AG08395 (cell line): ENCODE results near the gene MYL6B.
A peak's percentile ranks its signal among the peaks of the same experiment; 100 is the strongest.
"Not testable (repeated sequence)": the region's sequence is repeated elsewhere in the genome, so short reads cannot be mapped to it uniquely, and the experiment has no call there.

ENCODE experiments used
- DNase-seq: peaks from one replicate; pipeline ENCODE4 v3.0.0; 2012; ENCODE audit warnings: mixed read lengths, low spot score

The MYL6B gene

DNA sequence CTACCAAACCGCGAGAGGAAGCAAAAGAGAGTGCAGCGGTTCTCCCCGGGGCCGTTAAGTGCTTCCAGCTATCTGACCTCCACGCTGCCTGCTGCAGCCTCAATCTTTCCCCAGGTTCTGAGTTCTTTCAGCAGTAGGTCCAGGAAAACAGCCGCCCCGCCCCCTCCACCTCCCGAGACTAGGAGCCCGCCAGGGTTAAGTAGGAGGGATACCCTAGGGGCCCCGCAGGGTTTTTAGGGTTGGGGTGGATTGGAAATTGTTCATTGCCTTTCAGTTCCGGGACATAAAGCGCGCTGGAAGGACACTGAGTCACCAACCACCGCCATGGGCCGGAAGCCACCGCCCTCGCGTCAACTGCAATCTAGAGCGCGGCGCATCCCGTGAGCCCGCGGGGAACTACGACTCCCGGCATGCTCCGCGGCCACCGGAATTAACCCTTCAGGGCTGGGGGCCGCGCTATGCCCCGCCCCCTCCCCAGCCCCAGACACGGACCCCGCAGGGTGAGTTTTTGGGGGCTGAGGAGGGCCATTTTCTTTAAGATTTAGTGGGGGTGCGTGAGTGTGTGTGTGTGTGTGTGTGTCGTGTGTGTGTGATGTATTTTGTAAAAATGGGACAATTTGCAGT lies at the start of gene MYL6B:
TSS of gene MYL6B (plus strand) at position 456 of the 624 bp plus-strand sequence. CDS start 1,332 bp downstream, outside the sequence.
- DNase-seq: peak; percentile 95

DNA sequence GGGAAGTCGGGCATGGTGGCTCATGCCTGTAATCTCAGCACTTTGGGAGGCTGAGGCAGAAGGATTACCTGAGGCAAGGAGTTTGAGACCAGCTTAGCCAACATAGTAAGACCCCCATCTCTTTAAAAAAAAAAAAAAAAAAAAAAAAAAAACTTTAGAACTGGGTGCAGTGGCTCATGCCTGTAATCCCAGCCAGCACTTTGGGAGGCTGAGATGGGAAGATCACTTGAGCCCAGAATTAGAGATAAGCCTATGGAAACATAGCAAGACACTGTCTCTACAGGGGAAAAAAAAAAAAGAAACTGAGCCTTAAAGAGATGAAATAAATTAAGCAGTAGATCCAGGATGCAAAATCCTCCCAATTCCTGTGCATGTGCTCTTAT lies 49.7 kb upstream of the MYL6B start:
- no peak for DNase-seq

DNA sequence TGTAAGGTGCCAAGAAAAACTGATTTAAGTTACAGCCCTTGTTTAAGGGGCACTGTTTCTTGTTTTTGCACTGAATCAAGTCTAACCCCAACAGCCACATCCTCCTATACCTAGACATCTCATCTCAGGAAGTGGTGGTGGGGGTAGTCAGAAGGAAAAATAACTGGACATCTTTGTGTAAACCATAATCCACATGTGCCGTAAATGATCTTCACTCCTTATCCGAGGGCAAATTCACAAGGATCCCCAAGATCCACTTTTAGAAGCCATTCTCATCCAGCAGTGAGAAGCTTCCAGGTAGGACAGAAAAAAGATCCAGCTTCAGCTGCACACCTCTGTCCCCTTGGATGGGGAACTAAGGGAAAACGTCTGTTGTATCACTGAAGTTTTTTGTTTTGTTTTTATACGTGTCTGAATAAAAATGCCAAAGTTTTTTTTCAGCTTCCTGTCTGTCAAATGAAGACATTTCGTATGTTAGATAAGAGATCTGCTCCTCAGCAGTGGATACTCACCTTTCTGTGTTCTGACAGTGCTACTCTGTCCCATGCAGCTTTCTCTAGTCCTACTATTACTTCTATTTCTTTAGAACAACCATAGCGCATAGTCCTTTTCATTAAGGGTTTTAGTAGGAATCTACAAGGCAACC lies 49.2 kb upstream of the MYL6B start:
- DNase-seq: no peak

DNA sequence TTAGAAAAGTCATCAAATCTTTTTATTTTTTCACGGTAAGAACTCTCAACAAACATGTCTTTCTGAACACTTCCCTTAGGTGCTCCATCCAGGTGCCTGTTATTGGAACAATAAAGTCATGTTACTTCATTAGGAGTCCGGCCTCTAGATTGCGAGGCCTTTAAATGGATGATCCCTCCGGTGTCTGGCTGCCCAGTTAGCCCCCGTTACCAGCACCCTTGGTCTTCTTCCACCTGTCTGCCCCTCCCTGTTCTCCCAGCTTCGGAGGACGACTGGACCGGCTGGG lies 48.6 kb upstream of the MYL6B start:
- no peak for DNase-seq

DNA sequence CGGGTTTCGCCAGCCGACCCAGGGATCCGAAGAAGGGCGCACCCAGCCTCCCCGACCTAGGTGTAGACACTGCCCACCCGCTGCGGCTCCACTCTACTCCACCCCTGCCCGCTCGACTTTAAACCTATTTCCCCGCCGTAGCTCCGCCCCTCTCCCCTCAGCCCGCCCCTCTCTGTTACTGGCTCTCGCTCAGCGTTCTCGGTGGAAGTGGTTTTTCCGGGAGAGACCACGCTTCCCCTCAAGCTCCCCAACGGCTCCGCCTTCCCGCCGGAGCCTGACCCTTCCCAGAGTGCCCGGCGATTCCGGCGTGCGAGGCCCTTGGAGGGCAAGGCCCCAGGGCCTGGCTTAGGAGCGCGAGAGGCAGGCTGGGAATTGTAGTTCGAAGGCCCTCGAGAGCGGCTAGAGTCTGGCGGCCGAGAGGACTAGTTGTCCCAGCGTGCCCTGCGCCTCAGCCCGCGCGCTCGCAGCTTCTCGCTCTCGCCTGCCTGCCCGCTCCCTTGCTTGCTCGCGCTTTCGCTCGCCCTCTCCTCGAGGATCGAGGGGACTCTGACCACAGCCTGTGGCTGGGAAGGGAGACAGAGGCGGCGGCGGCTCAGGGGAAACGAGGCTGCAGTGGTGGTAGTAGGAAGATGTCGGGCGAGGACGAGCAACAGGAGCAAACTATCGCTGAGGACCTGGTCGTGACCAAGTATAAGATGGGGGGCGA lies 48.1 kb upstream of the MYL6B start, which contains the start of gene PA2G4:
TSS of gene PA2G4 (plus strand) at position 451 of the 706 bp plus-strand sequence. CDS start at position 630, 179 bp downstream.
- DNase-seq: peak; percentile 98

DNA sequence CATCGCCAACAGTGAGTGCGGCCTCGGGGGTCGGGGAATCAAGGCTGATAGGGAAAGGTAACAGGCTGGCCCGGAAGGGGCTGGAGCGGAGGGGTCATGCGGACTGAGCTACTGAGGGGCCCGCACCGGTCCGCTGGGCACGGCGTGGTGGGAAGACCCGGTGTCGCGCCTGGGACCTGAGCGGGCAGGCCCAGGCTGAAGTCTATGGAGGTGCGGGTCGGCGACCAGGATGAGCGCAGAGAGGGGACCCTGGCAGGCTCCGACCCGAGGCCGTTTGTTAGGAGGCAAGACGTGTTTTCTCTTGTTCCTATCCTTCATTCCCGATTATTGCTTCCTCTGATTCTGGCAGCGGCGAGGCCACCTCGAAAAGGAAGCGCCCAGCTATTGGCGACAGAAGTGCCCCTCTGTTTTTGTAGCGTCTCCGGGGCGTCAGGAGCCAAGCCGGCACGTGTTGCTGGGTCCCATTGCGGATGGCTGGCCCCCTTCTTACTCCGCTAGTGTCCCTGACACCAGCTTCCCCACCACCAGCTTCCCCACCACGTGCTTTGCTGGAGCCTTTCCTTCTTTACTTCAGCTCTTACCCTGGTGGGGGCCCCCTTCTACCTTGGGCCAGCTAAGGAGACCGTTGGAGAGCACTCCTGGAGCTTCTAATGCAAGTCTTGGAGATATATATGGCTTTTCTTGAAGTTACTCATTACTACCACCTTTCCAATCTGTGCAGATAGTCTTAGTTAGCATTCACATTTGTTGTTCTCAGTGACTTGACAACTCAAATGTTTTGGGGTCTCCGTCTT lies 47.4 kb upstream of the MYL6B start:
- no peak for DNase-seq

DNA sequence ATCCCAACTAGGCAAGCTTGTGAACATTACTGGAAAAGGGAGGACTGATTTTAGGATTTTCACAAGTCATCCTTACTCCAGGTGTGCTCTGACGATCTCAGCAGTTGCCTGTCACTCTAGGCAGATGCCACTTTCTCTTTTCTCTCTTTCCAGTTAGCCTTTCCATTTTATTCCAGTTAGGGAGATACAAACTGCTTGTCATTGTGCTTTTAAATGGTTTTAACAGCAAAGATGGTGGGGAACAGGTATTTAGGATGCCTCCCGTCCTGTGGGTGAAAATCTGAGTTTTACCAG lies 46.8 kb upstream of the MYL6B start:
- DNase-seq: no peak

DNA sequence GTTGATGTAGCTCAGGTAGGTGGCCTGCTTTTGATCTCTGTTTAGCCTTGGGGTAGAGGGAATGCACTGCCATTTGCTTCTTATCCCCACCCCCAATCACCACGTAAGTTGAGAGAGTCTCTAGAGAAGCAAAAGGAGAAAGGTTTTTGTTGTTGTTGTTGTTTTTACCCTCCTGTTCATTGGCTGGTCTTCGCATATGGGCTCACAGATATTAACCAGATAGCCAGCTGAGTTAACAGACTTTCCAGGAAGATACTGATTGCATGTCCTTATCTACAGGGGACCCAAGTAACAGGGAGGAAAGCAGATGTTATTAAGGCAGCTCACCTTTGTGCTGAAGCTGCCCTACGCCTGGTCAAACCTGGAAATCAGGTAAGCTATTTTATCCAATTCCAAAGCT lies 45.1 kb upstream of the MYL6B start:
- no peak for DNase-seq

DNA sequence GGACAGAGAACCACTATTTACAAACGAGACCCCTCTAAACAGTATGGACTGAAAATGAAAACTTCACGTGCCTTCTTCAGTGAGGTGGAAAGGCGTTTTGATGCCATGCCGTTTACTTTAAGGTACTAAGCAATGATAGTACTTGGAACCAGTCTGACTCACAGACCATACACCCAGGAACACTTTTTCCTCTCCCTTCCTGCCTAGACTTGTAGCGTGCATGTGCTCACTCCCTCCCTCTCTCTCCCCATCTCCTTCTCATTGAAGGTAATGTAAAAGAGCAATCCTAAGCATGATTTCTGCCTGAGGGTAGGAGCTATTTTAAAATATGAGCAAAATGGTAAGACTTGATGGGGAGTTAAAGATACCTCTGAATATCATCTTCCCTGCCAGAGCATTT lies 41.8 kb upstream of the MYL6B start:
- DNase-seq: no peak

DNA sequence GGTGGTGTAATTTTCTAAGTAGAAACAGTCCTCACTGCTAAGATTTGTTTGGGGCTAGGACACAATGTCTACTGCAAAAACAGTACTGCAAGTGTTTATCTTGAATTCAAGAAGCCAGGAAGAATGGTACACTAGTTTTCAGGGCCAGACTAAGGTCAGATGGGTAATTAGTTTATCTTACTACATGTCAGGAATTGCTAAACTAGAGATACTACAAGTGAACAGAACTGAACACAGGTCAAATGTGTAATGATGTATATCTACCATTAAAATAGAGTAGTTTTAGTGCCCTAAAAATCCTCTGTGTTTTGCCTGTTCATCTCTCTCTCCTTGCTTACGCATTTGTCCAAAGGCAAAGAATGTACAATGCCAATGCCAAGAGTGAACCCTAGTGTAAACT lies 38.3 kb upstream of the MYL6B start:
- no peak for DNase-seq

DNA sequence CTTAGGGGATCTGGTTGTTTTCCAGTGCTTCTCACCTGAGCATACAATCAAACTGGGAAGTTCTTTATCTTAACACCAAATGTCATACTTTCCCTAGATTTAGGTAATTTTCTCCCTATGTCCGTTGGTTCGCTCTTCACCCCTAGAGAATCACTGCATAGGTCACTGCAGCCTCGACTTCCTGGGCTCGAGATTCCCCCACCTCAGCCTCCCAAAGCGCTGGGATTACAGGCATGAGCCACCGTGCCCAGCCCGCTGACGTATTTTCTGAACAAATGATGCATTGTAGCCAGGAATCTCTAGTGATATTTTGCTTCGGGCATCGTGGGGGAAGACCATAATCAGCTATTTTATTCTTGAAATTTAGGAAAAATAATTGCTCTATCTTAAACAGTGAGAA lies 37.1 kb upstream of the MYL6B start:
- no peak for DNase-seq

DNA sequence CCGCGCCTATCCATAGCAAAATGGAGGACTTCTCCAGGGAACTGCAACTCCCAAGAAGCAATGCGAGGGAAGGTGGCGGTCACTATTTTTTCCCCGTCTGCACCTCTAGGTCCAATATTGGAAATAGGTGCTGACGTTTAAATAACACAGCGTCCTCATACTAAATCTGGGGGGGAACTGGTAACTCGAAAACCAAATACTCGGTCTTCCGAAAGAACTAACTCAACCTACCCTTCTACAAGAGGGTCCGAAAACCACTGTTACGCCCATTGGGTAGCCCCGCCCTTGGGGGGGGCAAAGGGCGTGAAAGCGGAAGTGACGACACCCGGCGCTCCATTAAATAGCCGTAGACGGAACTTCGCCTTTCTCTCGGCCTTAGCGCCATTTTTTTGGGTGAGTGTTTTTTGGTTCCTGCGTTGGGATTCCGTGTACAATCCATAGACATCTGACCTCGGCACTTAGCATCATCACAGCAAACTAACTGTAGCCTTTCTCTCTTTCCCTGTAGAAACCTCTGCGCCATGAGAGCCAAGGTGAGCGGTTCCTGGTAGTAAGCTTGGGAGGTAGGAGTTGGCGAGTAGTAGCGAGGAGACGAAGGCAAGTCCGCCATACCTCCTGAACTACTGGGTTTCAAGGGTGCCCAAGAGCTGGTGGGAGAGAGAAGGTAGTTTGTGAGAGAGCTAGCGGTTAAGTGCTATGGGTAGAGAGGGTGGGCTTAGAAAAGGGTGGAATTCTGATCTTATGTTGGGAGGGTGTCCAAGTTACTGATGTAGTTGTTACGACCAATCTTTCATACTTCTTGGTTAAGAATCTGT lies 35.9 kb upstream of the MYL6B start, which contains the start of gene RPL41:
TSS of gene RPL41 (plus strand) at position 367 of the 815 bp plus-strand sequence.
- DNase-seq: peak; percentile 88

DNA sequence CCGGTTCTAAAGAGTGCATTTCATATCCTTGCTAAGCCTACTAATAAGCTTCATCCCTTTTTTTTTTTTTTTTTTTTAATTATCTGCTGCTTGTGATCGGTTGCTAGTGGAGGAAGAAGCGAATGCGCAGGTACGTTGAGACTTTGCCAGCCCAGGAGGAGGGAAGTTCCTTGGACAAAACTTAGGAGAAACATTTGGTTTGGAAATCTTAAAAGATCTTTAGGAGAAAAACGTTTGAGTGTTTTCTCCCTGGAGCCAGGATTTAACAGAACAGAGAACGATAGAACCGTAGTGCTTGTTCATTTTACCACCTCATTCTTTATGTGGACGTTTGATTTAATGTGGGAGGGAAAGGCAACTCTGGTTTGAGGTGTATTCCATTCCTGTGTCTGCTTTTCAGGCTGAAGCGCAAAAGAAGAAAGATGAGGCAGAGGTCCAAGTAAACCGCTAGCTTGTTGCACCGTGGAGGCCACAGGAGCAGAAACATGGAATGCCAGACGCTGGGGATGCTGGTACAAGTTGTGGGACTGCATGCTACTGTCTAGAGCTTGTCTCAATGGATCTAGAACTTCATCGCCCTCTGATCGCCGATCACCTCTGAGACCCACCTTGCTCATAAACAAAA lies 35.2 kb upstream of the MYL6B start:
- DNase-seq: not testable (repeated sequence)

DNA sequence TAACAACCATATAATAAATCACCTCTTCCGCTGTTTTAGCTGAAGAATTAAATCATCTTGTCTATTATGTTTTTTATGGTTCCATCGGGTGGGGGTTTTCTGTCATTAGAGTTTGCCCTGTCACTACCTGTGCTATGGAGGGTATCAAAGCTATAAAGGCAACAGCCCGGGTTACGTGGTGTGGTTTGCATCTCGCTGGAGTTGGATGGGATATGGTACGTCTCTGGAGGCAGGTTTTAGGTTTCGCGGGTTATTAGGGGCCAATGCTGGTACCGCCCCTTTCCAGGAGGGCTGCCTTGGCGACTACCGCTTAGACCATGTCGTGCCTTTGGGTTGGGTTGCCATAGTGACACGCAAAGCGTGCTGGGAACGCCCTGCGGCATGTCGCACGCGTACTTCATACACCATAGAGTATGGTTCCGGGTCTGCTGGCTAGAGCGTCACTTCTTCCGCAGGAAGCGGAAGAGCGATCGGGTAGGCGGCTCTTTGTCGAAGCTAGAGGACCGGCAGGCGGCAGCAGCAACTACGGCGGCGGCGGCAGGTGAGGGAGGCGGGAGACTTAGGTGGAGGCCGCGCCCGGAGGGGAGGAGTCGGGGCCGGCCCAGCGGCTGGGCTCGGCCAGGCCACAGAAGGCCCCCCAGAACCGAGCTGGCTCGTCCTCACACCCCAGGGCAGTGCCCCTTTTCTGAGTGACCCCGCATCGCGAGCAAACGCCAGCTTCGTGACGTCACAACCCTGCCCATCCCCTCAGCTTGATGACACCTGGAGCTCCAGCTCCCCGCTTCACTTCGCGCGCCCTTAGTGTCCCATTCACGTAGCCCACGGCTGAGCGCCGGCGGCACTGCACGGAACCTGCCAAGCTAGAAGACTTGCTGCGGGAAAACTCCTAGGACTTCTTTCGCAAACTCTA lies 34.4 kb upstream of the MYL6B start, which contains the start of gene ZC3H10:
TSS of gene ZC3H10 (plus strand) at position 489 of the 910 bp plus-strand sequence. CDS start 2,297 bp downstream, outside the sequence.
- peak; percentile 98 for DNase-seq

DNA sequence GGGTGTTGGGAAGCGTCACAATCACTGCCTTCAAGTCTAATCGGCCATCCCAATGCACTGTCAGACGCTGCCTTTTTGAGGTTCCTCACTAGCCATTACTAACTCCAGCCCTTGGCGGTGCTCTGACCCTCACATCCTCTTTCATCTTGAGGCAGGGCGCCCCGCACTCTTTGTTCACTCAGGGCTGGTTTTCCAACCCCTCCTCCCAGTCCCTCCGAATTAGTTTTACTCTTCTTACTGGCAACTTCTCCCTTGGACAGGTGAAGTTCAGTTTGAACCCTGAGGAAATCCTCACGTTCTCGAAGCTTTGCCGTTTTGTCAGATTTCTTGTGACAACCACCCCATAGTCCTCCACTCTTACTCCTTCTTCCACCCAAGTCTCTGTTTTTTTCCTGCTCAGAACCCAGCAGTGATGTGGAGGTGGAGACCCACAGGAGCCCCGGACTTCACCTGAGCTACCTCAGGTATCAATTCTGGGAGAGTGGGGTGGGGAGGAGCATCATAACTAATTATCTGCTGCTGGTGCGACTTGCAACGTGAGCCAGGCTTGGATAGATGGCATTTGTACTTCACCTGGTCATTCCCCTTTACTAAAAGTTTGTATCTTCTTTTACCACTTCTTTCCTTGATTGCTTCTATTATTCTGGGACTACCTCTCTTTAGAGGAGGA lies 33.6 kb upstream of the MYL6B start:
- no peak for DNase-seq

DNA sequence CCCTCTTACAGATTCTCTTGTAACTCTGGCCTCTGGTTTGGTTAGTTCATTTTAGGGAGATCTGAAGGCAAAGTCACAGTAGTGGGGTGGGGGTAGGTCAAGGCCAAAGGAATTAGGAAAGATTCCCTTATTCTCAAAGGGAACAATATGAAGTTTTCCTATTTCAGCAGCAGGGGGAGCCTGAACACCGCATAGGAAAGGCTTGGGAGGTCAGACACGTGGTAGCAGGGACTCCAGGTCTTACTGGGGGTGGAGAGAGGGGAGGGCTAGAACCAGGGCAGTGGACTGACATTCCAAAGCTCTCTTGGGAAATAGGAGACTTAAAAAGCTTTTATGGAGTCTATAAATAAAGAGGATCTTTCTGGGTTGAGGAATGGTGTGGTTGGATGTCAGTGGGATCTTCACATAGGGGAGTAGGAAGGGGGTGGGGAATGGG lies 33.0 kb upstream of the MYL6B start:
- peak; percentile 88 for DNase-seq

DNA sequence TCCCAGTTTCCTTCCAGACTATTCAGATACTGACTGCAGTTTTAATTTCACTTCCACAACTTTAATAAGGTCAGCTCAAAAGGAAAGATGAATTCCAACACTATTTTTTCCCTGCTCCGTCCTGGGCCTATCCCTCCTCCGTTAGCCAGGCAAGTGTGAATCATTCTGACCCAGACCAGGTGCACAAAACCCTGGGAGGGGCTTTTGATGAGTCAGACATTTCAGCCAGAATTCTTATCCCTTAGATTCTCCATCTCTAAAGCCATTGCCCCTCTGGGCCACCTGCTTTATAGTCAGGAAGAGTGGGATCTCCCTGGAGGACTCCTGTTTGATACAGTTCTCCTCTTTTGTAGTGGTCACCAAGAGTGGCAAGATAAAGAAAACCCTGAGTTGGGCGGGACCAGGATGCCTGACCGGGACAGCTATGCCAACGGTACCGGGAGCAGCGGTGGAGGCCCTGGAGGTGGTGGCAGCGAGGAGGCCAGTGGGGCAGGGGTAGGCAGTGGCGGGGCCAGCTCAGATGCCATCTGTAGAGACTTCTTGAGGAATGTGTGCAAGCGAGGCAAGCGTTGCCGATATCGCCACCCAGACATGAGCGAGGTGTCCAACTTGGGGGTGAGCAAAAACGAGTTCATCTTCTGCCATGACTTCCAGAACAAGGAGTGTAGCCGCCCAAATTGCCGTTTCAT lies 32.1 kb upstream of the MYL6B start:
- DNase-seq: no peak

DNA sequence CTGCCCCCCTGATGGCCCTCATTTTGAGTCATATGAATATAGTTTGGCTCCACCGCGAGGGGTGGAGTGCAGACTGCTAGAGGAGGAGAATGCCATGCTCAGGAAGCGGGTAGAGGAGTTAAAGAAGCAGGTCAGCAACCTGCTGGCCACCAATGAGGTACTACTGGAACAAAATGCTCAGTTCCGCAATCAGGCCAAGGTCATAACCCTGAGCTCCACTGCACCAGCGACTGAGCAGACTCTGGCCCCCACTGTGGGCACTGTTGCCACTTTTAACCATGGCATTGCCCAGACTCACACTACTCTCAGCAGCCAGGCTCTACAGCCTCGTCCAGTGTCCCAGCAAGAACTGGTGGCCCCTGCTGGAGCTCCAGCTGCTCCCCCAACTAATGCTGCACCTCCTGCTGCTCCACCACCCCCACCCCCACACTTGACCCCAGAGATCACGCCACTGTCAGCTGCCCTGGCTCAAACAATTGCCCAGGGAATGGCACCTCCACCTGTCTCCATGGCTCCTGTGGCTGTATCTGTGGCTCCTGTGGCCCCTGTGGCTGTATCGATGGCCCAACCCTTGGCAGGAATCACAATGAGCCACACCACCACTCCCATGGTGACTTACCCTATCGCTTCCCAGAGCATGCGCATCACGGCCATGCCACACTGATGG lies 31.1 kb upstream of the MYL6B start:
- no peak for DNase-seq
